ENCODE results near the gene CNOT4.
"Not testable (repeated sequence)": the region's sequence is repeated elsewhere in the genome, so short reads cannot be mapped to it uniquely, and the experiment has no call there.

Gene CNOT4

GRCh38 chr7:135334830-135335543 lies 174.9 kb downstream of the CNOT4 start:
- intact Hi-C loops (cut with DNase I) = loop anchor here (10.0 kb wide), 1 partner anchor 50 kb away; no protein-coding TSS in a partner anchor
- peak in 1 of 10 donors; percentile 67 for DNase-seq

- intact Hi-C loops (cut with DNase I) = loop anchor here (10.0 kb wide), 1 partner anchor 49 kb away; no protein-coding TSS in a partner anchor
- no peak for DNase-seq
These were observed 176.0 kb downstream of the CNOT4 start for GRCh38 chr7:135333946-135334345.

GRCh38 chr7:135333200-135333599 lies 176.7 kb downstream of the CNOT4 start:
- no peak for DNase-seq
- intact Hi-C loops (cut with DNase I) = loop anchor here (10.0 kb wide), 1 partner anchor 48 kb away; no protein-coding TSS in a partner anchor

GRCh38 chr7:135330088-135330487 lies 179.8 kb downstream of the CNOT4 start:
- DNase-seq = peak in 1 of 10 donors; percentile 7
- intact Hi-C loops (cut with DNase I) = loop anchor here (10.0 kb wide), 1 partner anchor 45 kb away; no protein-coding TSS in a partner anchor

- peak in 1 of 10 donors; percentile 5 for DNase-seq
- intact Hi-C loops (cut with DNase I) = no loop called here
These were observed 181.4 kb downstream of the CNOT4 start for GRCh38 chr7:135328526-135328925.

- peak in 1 of 10 donors; percentile 24 for DNase-seq
- intact Hi-C loops (cut with DNase I) = no loop called here
These were observed 181.8 kb downstream of the CNOT4 start for GRCh38 chr7:135328053-135328452.

GRCh38 chr7:135327458-135327857 lies 182.4 kb downstream of the CNOT4 start:
- intact Hi-C loops (cut with DNase I) = no loop called here
- peak in 1 of 10 donors; percentile 32 for DNase-seq

GRCh38 chr7:135326636-135327280 lies 183.1 kb downstream of the CNOT4 start:
- intact Hi-C loops (cut with DNase I) = no loop called here
- peak in 1 of 10 donors; percentile 16 for DNase-seq

- DNase-seq = no peak
- intact Hi-C loops (cut with DNase I) = no loop called here
These were observed 187.1 kb downstream of the CNOT4 start for GRCh38 chr7:135322571-135323340.

- intact Hi-C loops (cut with DNase I) = no loop called here
These were observed 188.3 kb downstream of the CNOT4 start for GRCh38 chr7:135321556-135321955.

GRCh38 chr7:135320953-135321352 lies 188.9 kb downstream of the CNOT4 start:
- DNase-seq; intact Hi-C loops (cut with DNase I): not testable (repeated sequence)

More at GRCh38 chr7:135321556-135321955, 188.3 kb downstream of the CNOT4 start:
- DNase-seq = no peak

GRCh38 chr7:135320268-135320667 lies 189.6 kb downstream of the CNOT4 start:
- intact Hi-C loops (cut with DNase I) = no loop called here
- DNase-seq = peak in 9 of 10 donors; percentile 17 to 91 (median 61)

GRCh38 chr7:135317676-135318325 lies 192.1 kb downstream of the CNOT4 start:
- intact Hi-C loops (cut with DNase I) = no loop called here
- no peak for DNase-seq

GRCh38 chr7:135316648-135317313 lies 193.1 kb downstream of the CNOT4 start:
- intact Hi-C loops (cut with DNase I) = no loop called here
- peak in 1 of 10 donors; percentile 74 for DNase-seq

GRCh38 chr7:135313971-135314370 lies 195.9 kb downstream of the CNOT4 start:
- no peak for DNase-seq
- intact Hi-C loops (cut with DNase I) = no loop called here
